Measurements from ENCODE around the gene POU2F1.

POU2F1 gene

GRCh38 chr1:167442854-167443565 lies 222.3 kb downstream of the POU2F1 start:
- DNase-seq (ENCODE audit: low read depth), result no peak

DNA sequence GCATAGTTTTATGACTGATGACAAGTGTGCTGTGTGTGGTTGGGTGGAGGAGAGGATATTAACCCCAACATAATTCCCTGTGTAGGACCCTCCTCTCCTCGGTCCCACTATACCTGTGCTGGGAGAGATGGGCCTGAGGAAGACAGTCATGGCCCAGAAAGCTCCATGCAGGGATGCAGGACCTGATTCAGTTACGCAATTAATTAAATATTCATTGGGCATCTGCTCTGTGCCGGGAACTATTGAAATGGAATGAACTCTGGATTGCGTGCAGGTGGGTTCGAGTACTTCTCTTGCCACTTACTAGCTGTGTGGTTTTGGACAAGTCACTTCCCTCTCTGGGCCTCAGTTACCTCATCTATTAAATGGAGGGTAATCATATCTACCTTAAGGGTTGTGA lies 223.1 kb downstream of the POU2F1 start:
- no peak for DNase-seq (ENCODE audit: low read depth)

- DNase-seq (ENCODE audit: low read depth), result no peak
These were observed 226.3 kb downstream of the POU2F1 start for GRCh38 chr1:167446966-167447365.

DNA sequence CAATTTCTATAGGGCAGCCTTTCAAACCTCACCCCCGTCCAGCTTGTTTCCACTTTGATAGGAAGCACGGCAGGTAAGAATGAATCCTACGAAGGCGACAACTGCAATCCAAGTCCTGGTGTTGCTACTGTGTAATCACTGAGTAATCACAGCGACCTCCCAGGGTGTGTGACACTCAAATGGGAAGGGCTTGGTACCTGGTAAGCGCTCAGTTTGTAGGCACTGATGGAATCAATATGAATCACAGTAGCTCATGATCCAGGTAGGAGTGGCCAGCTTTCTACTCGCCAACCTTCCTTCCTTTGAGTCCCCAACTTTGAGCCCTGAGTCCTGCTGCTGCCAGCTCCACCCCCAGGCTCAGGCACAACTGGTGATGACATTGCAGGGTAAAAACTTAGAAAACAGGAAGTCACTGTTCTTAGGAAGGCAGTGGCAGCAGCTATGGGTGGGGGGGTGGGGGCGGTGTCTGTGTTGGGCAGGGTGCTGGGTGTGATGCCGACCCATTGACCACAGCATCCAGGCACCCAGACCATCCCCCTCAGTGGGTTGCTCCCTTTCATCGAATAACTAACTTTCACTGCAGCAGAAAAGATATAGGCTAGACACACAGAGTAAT lies 226.9 kb downstream of the POU2F1 start:
- DNase-seq (ENCODE audit: low read depth), result no peak

DNA sequence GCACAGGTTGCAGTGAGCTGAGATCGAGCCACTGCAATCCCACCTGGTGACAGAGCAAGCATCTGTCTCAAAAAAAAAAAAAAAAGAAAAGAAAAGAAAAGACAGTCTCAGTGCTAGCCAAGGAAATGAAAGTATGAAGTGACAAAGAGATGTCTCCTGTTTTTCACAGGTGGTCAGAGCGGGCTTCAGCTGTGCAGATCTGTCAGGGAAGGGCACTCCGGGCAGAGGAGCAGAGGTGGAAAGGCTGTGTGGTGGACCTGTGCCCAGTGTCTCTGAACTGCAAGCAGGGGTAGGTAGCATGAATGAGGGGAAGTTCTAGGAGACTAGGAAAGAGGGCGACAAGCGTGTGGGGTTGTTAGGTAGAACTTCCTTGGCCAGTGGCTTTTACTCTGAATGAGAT lies 230.2 kb downstream of the POU2F1 start:
- DNase-seq (ENCODE audit: low read depth), result no peak

- DNase-seq (ENCODE audit: low read depth), result no peak
These were observed 231.8 kb downstream of the POU2F1 start for GRCh38 chr1:167452483-167452882.

- DNase-seq (ENCODE audit: low read depth), result no peak
These were observed 232.4 kb downstream of the POU2F1 start for GRCh38 chr1:167453123-167453522.

DNA sequence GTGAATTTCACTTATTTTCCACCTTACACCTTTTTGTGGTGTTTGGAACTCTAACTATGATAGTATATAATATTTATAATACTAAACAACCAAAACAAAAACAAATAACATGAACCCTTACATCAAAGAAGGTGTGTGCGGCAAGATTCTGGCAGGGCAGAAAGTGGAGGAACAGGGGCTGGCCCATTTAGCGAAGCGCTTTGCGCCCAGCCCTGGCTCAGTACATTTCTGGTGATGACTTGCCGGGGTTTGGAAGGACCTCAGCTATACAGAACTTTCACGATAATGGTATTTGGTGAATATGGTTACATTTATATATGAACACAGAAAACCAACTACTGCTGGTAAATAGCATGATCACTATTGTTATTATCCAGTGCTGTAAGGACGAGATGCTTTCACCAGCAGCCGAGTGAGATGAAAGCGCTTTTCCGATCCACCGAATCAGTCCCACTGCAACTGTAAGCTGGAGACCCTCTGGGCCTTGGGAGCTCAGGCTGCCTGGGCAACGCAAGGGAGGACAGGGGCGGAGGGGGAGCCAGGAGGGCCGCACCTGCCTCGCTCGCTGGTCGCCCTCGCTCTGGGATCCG lies 233.7 kb downstream of the POU2F1 start:
- DNase-seq (ENCODE audit: low read depth), result no peak

DNA sequence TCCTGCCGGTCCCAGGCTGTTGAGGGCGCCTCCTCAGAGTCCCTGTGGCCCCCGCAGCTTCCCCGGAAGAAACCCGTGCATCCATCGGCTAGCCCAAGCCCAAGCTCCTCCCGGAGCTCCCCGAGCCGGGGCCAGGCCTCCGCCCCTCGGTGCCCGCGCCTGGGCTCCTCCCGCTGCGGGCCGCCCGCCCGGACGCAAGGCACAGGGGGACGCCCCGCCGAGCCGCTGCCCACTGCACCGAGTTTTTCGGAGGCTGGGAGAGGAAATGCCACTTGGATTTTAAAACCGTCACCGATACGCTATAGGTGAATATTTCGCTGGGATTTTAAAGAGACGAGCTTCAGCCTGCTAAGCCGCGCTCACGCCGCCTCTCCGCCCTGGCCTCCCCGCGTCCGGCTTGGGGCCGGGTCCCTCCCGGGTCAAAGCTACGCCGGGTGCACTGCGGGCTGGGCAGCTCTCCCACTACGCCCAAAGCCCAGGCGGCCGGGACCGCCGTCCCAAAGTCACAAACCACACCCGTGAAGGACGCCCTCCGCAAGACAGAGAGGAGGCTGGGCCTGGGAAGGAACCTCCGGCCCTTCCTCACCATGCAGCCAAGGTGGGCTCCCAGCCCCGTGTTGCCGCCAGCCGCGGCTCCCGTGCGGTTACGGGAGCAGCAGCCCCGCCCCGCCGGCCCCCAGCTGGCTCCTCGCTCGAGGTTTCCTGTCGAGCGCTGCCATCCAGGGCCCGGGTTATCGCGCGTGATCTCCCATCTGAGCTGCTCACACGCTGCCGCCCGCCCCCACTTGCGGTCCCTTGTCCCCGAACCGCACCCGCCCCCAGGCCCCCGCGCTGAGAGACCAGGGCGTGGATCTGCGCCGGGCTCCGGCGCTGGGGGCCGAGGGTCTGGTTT lies 234.5 kb downstream of the POU2F1 start:
- peak; percentile 67 for DNase-seq (ENCODE audit: low read depth)

DNA sequence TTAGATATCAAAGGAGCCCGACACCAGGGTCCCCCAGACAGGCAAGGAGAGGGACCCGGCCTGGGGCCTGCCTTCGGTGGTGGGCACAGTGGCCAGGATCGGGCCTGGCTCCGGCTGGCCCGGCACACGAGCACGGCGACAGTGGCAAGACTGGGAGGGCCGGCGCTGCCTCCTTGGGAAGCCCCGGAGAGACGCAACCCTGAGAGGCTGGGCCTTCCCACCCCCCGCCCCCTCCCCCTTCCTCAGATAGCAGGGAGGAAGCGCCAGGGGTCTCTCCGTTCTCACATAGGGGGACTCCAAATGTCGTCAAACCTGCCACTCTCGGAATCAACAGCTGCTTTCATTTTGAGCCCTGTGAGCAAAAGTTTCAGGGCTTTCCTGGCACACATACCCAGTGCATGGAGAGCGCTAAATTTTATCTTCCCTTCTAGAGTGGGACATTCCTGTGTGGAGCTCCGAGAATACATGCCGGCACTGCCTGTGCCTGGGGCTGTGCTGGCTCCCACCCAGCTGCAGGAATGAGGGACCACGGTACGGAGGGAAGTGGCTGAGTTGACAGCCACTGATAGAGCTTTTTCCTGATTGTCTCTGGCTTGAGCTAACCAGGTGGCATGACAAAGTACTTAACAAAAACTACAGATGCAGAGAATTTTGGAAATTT lies 235.2 kb downstream of the POU2F1 start:
- no peak for DNase-seq (ENCODE audit: low read depth)

DNA sequence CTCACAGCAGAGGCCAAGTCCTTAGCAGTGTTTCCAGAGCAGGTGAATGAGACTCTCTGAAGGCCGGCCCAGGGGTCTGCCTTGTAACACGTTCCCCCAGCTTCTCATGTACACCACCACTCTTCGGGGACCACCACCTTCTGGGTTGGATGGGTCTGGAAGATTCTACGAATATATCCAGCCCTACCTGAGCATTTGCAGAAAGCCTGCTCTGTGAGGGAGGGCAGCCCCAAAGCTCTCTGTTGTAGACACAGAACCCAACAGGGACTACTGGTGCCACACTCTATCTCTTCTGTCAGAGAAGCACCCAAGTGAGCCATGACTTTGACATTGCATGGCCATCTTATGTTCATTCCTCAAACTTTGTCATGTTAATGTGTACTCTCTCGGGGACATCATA lies 235.8 kb downstream of the POU2F1 start:
- DNase-seq (ENCODE audit: low read depth), result no peak

DNA sequence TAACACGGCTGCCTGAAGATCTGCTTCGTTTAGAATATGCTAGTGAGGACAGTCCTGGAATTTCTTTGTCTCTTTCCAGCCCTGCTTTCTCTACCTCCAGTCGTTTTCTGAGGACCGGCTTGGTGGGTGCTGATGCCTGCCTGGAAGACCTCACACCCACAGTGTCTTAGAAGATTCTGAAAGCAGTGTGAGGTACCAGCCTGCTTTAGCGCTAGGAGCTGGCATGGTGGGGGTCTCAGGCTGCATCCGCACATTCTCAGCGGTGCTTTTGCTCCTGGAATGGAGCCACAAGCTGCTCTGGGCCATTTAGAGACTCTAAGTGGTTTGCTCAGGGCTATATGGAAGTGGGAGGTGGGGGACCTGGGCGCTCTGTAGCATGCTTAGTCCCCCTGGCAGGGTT lies 236.2 kb downstream of the POU2F1 start:
- no peak for DNase-seq (ENCODE audit: low read depth)

DNA sequence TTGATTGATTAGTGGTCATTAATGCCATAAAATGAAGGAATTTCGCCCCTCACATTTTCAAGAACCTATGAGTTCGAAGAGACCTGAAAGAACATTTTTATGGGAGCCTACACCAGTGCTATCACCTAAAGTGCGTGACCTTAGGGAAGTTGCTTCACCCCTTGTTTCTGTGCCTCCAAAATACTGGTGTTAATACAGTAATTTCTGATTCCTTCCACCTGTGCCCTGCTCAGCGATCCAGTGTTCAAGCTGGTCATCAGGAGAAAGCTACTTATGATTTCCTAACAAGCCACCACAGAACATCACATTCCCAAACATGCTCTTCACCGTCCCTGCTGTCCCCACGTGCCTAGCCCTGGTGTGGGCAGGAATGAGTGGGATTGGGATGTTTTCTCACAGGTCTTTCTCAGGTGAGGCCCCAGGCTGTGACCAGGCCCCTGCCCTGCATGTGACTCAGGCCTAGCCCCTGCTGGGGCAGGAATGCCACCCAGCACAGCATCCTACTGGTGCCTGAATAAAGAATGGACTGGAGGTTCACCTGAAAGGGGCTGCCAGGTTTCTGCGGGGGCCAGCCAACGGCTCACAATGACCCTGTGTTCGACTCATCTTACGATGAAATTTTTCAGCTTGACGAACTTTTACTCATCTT lies 237.4 kb downstream of the POU2F1 start:
- no peak for DNase-seq (ENCODE audit: low read depth)

GRCh38 chr1:167460836-167461235 lies 240.2 kb downstream of the POU2F1 start:
- no peak for DNase-seq (ENCODE audit: low read depth)

DNA sequence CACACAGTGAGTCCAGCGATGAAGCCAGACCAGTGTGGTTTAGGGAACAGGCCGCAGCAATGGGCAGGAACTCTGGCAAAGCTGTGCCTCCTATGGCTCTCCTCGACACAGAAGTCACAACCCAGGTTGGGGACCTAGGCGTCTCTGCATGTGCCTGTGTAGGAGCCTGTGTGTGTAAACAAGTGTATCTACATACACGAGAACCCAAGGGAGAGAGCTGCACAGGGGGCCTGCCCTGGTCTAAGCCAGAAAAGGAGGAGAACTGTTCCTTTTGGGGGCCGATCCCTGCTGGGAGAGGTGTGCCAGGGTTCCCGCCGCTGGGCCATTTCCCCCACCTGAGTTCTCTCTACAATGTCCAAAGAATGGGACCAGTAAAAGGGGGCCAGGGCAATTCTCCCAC lies 241.7 kb downstream of the POU2F1 start:
- no peak for DNase-seq (ENCODE audit: low read depth)

- no peak for DNase-seq (ENCODE audit: low read depth)
These were observed 242.4 kb downstream of the POU2F1 start for GRCh38 chr1:167463080-167463479.

GRCh38 chr1:167463875-167464575 lies 243.3 kb downstream of the POU2F1 start:
- no peak for DNase-seq (ENCODE audit: low read depth)

GRCh38 chr1:167465018-167465417 lies 244.3 kb downstream of the POU2F1 start:
- no peak for DNase-seq (ENCODE audit: low read depth)

DNA sequence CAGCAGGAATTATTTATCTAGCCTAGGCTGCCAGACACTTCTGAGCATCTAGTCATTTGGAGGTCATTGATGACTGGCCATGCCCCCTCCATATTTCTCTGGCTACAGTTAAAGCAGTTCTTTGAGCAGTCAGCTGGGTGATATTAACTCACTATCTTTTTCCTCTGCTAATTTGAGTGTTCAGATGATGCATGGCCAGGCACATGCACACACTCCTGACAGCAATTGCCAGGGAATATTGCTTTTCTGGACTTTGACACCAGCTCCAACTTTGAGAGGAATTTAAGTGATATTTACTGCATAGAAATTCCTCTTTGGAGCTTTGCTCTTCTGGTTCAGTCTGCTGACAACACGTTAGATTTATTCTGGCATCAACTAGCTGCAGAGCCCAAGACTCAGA lies 245.1 kb downstream of the POU2F1 start:
- no peak for DNase-seq (ENCODE audit: low read depth)

GRCh38 chr1:167467126-167467710 lies 246.5 kb downstream of the POU2F1 start:
- DNase-seq (ENCODE audit: low read depth), result no peak

DNA sequence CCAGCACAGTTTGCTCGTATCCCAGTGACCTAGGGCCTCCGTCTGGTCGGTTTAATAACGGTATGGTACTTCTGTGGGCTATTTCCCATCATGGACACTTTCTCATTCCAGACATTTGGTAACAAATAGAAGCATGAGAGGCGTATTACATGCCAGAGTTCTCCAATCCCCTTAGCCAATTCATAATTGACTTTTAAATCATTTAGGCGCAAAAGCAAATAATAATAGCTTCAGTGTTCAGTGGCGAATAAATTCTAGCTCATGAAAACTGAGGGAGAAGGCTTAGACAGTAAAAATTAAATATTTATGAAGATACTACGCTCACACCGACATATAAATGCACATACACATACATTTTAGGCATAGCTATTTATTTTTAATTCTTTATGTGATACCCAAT lies 247.1 kb downstream of the POU2F1 start:
- no peak for DNase-seq (ENCODE audit: low read depth)
